Activated CD4-positive, CD25-positive, alpha-beta regulatory T cell (primary cell): ENCODE data around the gene GNAI1.

ENCODE experiments used
- DNase-seq, 4 experiments: peaks; one replicate each; lab custom pipeline; 2025; lab: John Stamatoyannopoulos, UW

GNAI1 gene

GRCh38 chr7:80215734-80216133, 81.1 kb downstream of the GNAI1 start:
- DNase-seq, result no peak

- DNase-seq, result no peak
Measured at GRCh38 chr7:80216996-80217842, 82.6 kb downstream of the GNAI1 start.

GRCh38 chr7:80218723-80219122, 84.1 kb downstream of the GNAI1 start:
- DNase-seq, result no peak

- no peak for DNase-seq
Measured at GRCh38 chr7:80220022-80220634, 85.5 kb downstream of the GNAI1 start.

GRCh38 chr7:80224415-80224814, 89.8 kb downstream of the GNAI1 start:
- no peak for DNase-seq

GRCh38 chr7:80225361-80225760, 90.7 kb downstream of the GNAI1 start:
- no peak for DNase-seq

- no peak for DNase-seq
Measured at GRCh38 chr7:80226629-80227028, 92.0 kb downstream of the GNAI1 start.

- DNase-seq, result no peak
Measured at GRCh38 chr7:80230327-80230726, 95.7 kb downstream of the GNAI1 start.

- no peak for DNase-seq
Measured at GRCh38 chr7:80231707-80232106, 97.1 kb downstream of the GNAI1 start.

GRCh38 chr7:80232979-80233724, 98.5 kb downstream of the GNAI1 start:
- DNase-seq, result no peak

GRCh38 chr7:80235334-80235733, 100.7 kb downstream of the GNAI1 start:
- no peak for DNase-seq

- no peak for DNase-seq
Measured at GRCh38 chr7:80236681-80237080, 102.0 kb downstream of the GNAI1 start.

- DNase-seq, result no peak
Measured at GRCh38 chr7:80240265-80241025, 105.8 kb downstream of the GNAI1 start.

GRCh38 chr7:80241671-80242070, 107.0 kb downstream of the GNAI1 start:
- DNase-seq, result no peak

GRCh38 chr7:80243425-80243824, 108.8 kb downstream of the GNAI1 start:
- DNase-seq, result no peak

- no peak for DNase-seq
Measured at GRCh38 chr7:80244206-80244916, 109.7 kb downstream of the GNAI1 start.

- DNase-seq, result no peak
Measured at GRCh38 chr7:80247144-80247543, 112.5 kb downstream of the GNAI1 start.

GRCh38 chr7:80247891-80248290, 113.3 kb downstream of the GNAI1 start:
- DNase-seq, result no peak

- no peak for DNase-seq
Measured at GRCh38 chr7:80249184-80249583, 114.6 kb downstream of the GNAI1 start.

GRCh38 chr7:80249619-80250295, 115.1 kb downstream of the GNAI1 start:
- DNase-seq, result no peak

GRCh38 chr7:80253237-80253636, 118.6 kb downstream of the GNAI1 start:
- no peak for DNase-seq
